HepG2 (cell line): ENCODE results near the gene PTPN3. TPM values are rescaled to one million over a fixed set of nuclear protein-coding genes. Genes with fewer than 3 reads are reported as not detected.

Experiments
- BCLAF1 ChIP-seq: fragments of 450-650 bp; IDR thresholded peaks from 2 replicates; pipeline ENCODE4 v1.6.1; 2017; ENCODE audit warnings: mild to moderate bottlenecking
- DPF2 ChIP-seq: sonication (generic); formaldehyde crosslinking; IDR thresholded peaks from 2 replicates; pipeline ENCODE4 v1.4.0; 2020; ENCODE audit warnings: mild to moderate bottlenecking, low read depth, missing genetic modification reagents, borderline replicate concordance
- EEA1 ChIP-seq: sonication (generic); formaldehyde crosslinking; IDR thresholded peaks from 2 replicates; pipeline ENCODE4 v1.5.1; 2020; ENCODE audit warnings: mild to moderate bottlenecking, missing genetic modification reagents, borderline replicate concordance
- EZH2 ChIP-seq: conservative IDR thresholded peaks from 2 replicates; pipeline ENCODE4 v1.6.1; 2012; ENCODE audit warnings: mild to moderate bottlenecking, low read depth, low read length, moderate library complexity
- GATAD2A ChIP-seq: IDR thresholded peaks from 2 replicates; pipeline ENCODE4 v1.6.1; 2016
- HNF4A ChIP-seq: sonication (generic); formaldehyde crosslinking; IDR thresholded peaks from 2 replicates; pipeline ENCODE4 v1.4.0; 2020; ENCODE audit warnings: missing genetic modification reagents
- HOXA3 ChIP-seq: sonication (generic); formaldehyde crosslinking; IDR thresholded peaks from 2 replicates; pipeline ENCODE4 v1.5.0; 2020; ENCODE audit warnings: missing genetic modification reagents
- JUND ChIP-seq: sonication (generic); formaldehyde crosslinking; IDR thresholded peaks from 2 replicates; pipeline ENCODE4 v1.8.0; 2022; ENCODE audit warnings: mild to moderate bottlenecking, missing genetic modification reagents
- KLF16 ChIP-seq, 2 experiments: sonication (generic) in 1 of 2; formaldehyde crosslinking in 1 of 2; IDR thresholded peaks; 2 replicates each; pipeline versions ENCODE4 v1.6.1 to v1.8.0; 2016 to 2023; ENCODE audit warnings: missing genetic modification reagents in 2 of 2, missing compliant biosample characterization in 1 of 2
- LBX2 ChIP-seq: sonication (generic); formaldehyde crosslinking; IDR thresholded peaks from 2 replicates; pipeline ENCODE4 v1.5.0; 2020; ENCODE audit warnings: missing genetic modification reagents, mild to moderate bottlenecking, borderline replicate concordance
- MXI1 ChIP-seq: IDR thresholded peaks from 3 replicates; pipeline ENCODE4 v1.6.1; 2012; ENCODE audit warnings: low read depth, low read length, inconsistent platforms, borderline replicate concordance
- NCOR1 ChIP-seq: fragments of 200-600 bp; sonication (generic); IDR thresholded peaks from 2 replicates; pipeline ENCODE4 v1.7.0; 2017; ENCODE audit warnings: antibody characterized with exemption, low read length, borderline replicate concordance
- PBX3 ChIP-seq: sonication (generic); formaldehyde crosslinking; IDR thresholded peaks from 2 replicates; pipeline ENCODE4 v1.8.1; 2023; ENCODE audit warnings: missing genetic modification reagents, inconsistent platforms, borderline replicate concordance
- PHF21A ChIP-seq: sonication (generic); formaldehyde crosslinking; IDR thresholded peaks from 2 replicates; pipeline ENCODE4 v1.5.0; 2020; ENCODE audit warnings: mild to moderate bottlenecking, missing genetic modification reagents
- PREB ChIP-seq: sonication (generic); formaldehyde crosslinking; IDR thresholded peaks from 2 replicates; pipeline ENCODE4 v1.4.0; 2020; ENCODE audit warnings: missing genetic modification reagents
- SALL2 ChIP-seq: sonication (generic); formaldehyde crosslinking; IDR thresholded peaks from 2 replicates; pipeline ENCODE4 v1.8.1; 2023; ENCODE audit warnings: mild to moderate bottlenecking, missing genetic modification reagents, inconsistent platforms
- SAP130 ChIP-seq: IDR thresholded peaks from 2 replicates; pipeline ENCODE4 v1.6.1; 2016; ENCODE audit warnings: low read depth
- SMARCE1 ChIP-seq: fragments of 450-650 bp; IDR thresholded peaks from 2 replicates; pipeline ENCODE4 v1.6.1; 2017; ENCODE audit warnings: borderline replicate concordance
- ZFP90 ChIP-seq: sonication (generic); formaldehyde crosslinking; IDR thresholded peaks from 2 replicates; pipeline ENCODE4 v1.8.0; 2022; ENCODE audit warnings: missing genetic modification reagents, mild to moderate bottlenecking, inconsistent platforms, borderline replicate concordance
- ZNF609 ChIP-seq: sonication (generic); formaldehyde crosslinking; IDR thresholded peaks from 2 replicates; pipeline ENCODE4 v1.4.0; 2020; ENCODE audit warnings: mild to moderate bottlenecking, missing genetic modification reagents, borderline replicate concordance
- polyA plus RNA-seq, 8 experiments: library from polyadenylated mRNA; depleted of rRNA in 3 of 8; stranded (reverse) in 7 of 8; unstranded in 1 of 8; fragments of >200 nt; fragmentation: Illumina TruSeq in 4 of 8; extraction: Trizol in 4 of 8; gene quantifications; 2 replicates each; pipeline versions ENCODE4 v1.2.1 to v1.2.3, GENCODE V29; 2011 to 2016; ENCODE audit warnings: low read depth in 4 of 8, missing spikeins in 1 of 8, mixed read lengths in 1 of 8; ENCODE audit not compliant: insufficient read depth in 1 of 8
- total RNA-seq, 5 experiments: library from RNA; depleted of rRNA; stranded (reverse); fragments of >200 nt; fragmentation: Illumina TruSeq; extraction: Trizol; gene quantifications; 2 replicates each; pipeline ENCODE4 v1.2.3, GENCODE V29; 2016; ENCODE audit warnings: low read depth in 1 of 5

The PTPN3 gene
- total and polyA plus RNA-seq, 2 of the 13 experiments (the other 11 are each of a cell fraction or from before 2014, with no cell fraction given), result 5.6 to 20.5 TPM

GRCh38 chr9:109506097-109506712, 8.1 kb upstream of the PTPN3 start (continued):
- no peak for TF ChIP-seq PBX3 (CRISPR knock-in tag)
- peak; percentile 37; the same call in 1 of the 2 replicates for TF ChIP-seq ZNF609 (CRISPR knock-in tag)
- TF ChIP-seq HNF4A, result peak; percentile 52
- no peak for TF ChIP-seq EZH2
- TF ChIP-seq KLF16 (CRISPR knock-in tag; IDR thresholded peaks at IDR 0.05), result 0 out of 4 replicates have a peak, but pooled peaks of 1 of the 2 experiments have one; percentile 38
- TF ChIP-seq ZFP90, result no peak
- TF ChIP-seq NCOR1, result no peak
- TF ChIP-seq JUND (CRISPR knock-in tag), result no peak
- no peak for TF ChIP-seq SMARCE1
- TF ChIP-seq HOXA3 (CRISPR knock-in tag), result peak; percentile 51; the same call in 1 of the 2 replicates
- TF ChIP-seq MXI1, result peak; percentile 53; the same call in 1 of the 3 replicates
- peak; percentile 32; the same call in 1 of the 2 replicates for TF ChIP-seq PHF21A (CRISPR knock-in tag)
- no peak for TF ChIP-seq LBX2 (CRISPR knock-in tag)
- TF ChIP-seq PREB (CRISPR knock-in tag), result no peak
- TF ChIP-seq SAP130 (CRISPR knock-in tag), result peak; percentile 86
- TF ChIP-seq SALL2 (CRISPR knock-in tag), result no peak
- no peak; the same call in 1 of the 2 replicates for TF ChIP-seq DPF2 (CRISPR knock-in tag)
- TF ChIP-seq GATAD2A (CRISPR knock-in tag), result peak; percentile 76
- TF ChIP-seq EEA1 (CRISPR knock-in tag), result no peak
- no peak for TF ChIP-seq BCLAF1
